Neural progenitor cell (in vitro differentiated cells): ENCODE data around the gene ANTXRL.

Experiments
- EZH2phosphoT487 ChIP-seq: fragments of 200-600 bp; sonication (generic); IDR thresholded peaks from 2 replicates; pipeline ENCODE4 v1.6.1; 2017; ENCODE audit warnings: antibody characterized with exemption
- TF ChIP-seq, protein P1 (sequence below): fragments of 200-600 bp; sonication (generic); IDR thresholded peaks from 2 replicates; pipeline ENCODE4 v1.5.1; 2017; ENCODE audit warnings: antibody characterized with exemption, mild to moderate bottlenecking

DNA sequence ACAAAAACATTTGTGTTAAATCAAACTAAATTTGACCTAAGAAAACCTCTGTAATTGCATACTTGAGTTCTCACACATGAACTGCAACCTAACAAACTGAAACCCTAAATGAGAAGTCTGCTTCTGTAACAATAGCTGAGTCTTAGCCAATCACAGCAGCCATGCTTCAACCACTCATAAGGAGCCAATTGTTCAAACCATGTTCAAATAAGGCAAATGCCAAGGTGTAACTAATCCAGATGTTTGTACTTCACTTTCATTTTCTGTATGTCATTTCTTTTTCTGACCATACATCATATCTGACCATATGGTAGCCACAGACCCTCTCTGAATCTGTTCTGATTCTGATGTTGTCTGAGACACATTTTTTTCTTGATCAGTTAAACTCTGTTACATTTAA lies 47.5 kb upstream of the ANTXRL start:
- TF ChIP-seq, protein P1, sequence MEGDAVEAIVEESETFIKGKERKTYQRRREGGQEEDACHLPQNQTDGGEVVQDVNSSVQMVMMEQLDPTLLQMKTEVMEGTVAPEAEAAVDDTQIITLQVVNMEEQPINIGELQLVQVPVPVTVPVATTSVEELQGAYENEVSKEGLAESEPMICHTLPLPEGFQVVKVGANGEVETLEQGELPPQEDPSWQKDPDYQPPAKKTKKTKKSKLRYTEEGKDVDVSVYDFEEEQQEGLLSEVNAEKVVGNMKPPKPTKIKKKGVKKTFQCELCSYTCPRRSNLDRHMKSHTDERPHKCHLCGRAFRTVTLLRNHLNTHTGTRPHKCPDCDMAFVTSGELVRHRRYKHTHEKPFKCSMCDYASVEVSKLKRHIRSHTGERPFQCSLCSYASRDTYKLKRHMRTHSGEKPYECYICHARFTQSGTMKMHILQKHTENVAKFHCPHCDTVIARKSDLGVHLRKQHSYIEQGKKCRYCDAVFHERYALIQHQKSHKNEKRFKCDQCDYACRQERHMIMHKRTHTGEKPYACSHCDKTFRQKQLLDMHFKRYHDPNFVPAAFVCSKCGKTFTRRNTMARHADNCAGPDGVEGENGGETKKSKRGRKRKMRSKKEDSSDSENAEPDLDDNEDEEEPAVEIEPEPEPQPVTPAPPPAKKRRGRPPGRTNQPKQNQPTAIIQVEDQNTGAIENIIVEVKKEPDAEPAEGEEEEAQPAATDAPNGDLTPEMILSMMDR = no peak
- TF ChIP-seq EZH2phosphoT487 = no peak
